HEK293 (cell line): ENCODE results near the gene TNXB.

ENCODE experiments used
- AEBP2 ChIP-seq: fragments of 450-650 bp; formaldehyde crosslinking; IDR thresholded peaks from 2 replicates; pipeline ENCODE4 v1.5.1; 2016; ENCODE audit warnings: missing biosample characterization, missing genetic modification characterization, borderline replicate concordance
- ZNF596 ChIP-seq: fragments of 450-650 bp; IDR thresholded peaks from 2 replicates; pipeline ENCODE4 v1.5.0; 2018; ENCODE audit warnings: missing biosample characterization, mild to moderate bottlenecking, missing genetic modification characterization, moderate library complexity

DNA sequence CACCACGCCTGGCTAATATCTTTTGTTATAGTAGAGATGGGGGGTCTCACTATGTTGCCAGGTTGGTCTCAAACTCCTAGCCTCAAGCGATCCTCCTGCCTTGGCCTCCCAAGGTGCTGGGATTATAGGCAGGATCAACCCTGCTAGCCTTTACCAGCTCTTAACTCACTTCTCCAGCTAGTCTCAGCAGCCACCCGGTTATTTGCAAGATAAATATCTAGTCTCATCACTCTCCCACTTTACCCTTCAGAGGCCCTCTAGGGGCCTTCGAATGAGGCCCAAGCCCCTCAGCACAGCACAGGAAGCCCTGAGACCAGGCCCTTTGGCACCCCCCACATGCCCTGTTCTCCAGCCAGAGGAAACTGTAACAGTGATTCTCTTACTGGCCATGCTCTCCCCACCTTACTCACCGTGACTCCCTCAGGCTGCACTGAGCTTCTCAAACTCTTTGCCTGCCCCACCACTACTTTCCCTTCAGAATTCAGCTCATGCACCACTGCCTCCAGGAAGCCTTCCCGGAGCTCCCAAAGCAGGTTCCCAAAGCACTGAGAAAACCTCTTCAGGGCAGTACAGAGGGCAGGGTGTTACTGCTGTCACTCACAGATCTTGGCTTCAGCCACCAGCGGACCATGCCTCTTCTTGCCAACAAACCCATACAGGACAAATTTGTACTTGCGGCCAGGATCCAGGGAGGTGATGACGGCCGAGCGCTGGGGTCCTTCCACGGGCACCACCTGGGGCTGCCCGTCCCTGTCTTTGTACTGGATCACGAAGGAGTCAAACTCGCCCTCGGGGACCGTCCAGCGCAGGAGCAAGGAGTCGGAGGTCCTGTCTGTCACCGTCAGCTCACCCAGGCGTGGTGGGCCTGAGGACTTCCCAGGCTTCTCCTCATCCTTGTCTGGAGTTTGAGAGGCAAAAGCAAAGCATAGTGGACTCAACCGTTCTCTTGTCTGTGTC lies 25.0 kb downstream of the TNXB start:
- no peak for TF ChIP-seq ZNF596 (tag by site-specific recombination)
- TF ChIP-seq AEBP2, result no peak
